ENCODE measurements around the gene HSD3B7.

Gene HSD3B7

GRCh38 chr16:30984669-30985400, at the start of gene HSD3B7 (continued):
- no peak; the same call in 1 of the 2 replicates for TF ChIP-seq ZBTB20 (tag by site-specific recombination; IDR thresholded peaks at IDR 0.05)
- peak; percentile 17 for TF ChIP-seq ZBTB26 (tag by site-specific recombination; optimal IDR thresholded peaks at IDR 0.05)
- peak; percentile 21; the same call in 1 of the 2 replicates for TF ChIP-seq ZBTB7A (tag by site-specific recombination; IDR thresholded peaks at IDR 0.05; ENCODE audit: low read depth)
- TF ChIP-seq SALL2 (tag by site-specific recombination; IDR thresholded peaks at IDR 0.05; ENCODE audit: borderline replicate concordance), result no peak
- TF ChIP-seq ZBTB21 (tag by site-specific recombination; IDR thresholded peaks at IDR 0.05), result 0 out of 2 replicates have a peak, but pooled peaks have one; percentile 32
- no peak for TF ChIP-seq ZNF266 (tag by site-specific recombination; IDR thresholded peaks at IDR 0.05; ENCODE audit: low read depth)
- TF ChIP-seq ZNF580 (tag by site-specific recombination; IDR thresholded peaks at IDR 0.05), result no peak; the same call in 1 of the 2 replicates
- no peak for TF ChIP-seq ZBTB8A (tag by site-specific recombination; IDR thresholded peaks at IDR 0.05)
- TF ChIP-seq ZFHX2 (tag by site-specific recombination; conservative IDR thresholded peaks at IDR 0.05), result peak; percentile 80
- TF ChIP-seq, protein P1, sequence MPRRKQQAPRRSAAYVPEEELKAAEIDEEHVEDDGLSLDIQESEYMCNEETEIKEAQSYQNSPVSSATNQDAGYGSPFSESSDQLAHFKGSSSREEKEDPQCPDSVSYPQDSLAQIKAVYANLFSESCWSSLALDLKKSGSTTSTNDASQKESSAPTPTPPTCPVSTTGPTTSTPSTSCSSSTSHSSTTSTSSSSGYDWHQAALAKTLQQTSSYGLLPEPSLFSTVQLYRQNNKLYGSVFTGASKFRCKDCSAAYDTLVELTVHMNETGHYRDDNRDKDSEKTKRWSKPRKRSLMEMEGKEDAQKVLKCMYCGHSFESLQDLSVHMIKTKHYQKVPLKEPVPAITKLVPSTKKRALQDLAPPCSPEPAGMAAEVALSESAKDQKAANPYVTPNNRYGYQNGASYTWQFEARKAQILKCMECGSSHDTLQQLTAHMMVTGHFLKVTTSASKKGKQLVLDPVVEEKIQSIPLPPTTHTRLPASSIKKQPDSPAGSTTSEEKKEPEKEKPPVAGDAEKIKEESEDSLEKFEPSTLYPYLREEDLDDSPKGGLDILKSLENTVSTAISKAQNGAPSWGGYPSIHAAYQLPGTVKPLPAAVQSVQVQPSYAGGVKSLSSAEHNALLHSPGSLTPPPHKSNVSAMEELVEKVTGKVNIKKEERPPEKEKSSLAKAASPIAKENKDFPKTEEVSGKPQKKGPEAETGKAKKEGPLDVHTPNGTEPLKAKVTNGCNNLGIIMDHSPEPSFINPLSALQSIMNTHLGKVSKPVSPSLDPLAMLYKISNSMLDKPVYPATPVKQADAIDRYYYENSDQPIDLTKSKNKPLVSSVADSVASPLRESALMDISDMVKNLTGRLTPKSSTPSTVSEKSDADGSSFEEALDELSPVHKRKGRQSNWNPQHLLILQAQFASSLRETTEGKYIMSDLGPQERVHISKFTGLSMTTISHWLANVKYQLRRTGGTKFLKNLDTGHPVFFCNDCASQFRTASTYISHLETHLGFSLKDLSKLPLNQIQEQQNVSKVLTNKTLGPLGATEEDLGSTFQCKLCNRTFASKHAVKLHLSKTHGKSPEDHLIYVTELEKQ (tag by site-specific recombination; IDR thresholded peaks at IDR 0.05; ENCODE audit: borderline replicate concordance), result no peak
- no peak for TF ChIP-seq GFI1B (tag by site-specific recombination; IDR thresholded peaks at IDR 0.05)
- peak; percentile 76 for TF ChIP-seq SP3 (tag by site-specific recombination; IDR thresholded peaks at IDR 0.05)
- no peak for TF ChIP-seq SETDB1 (IDR thresholded peaks at IDR 0.05; ENCODE audit: insufficient read length, low read length)
- 0 out of 2 replicates have a peak, but pooled peaks have one; percentile 38 for TF ChIP-seq ZXDB (tag by site-specific recombination; IDR thresholded peaks at IDR 0.05)
- TF ChIP-seq ZNF529 (tag by site-specific recombination; IDR thresholded peaks at IDR 0.05; ENCODE audit: insufficient replicate concordance), result no peak
- TF ChIP-seq, protein P2, sequence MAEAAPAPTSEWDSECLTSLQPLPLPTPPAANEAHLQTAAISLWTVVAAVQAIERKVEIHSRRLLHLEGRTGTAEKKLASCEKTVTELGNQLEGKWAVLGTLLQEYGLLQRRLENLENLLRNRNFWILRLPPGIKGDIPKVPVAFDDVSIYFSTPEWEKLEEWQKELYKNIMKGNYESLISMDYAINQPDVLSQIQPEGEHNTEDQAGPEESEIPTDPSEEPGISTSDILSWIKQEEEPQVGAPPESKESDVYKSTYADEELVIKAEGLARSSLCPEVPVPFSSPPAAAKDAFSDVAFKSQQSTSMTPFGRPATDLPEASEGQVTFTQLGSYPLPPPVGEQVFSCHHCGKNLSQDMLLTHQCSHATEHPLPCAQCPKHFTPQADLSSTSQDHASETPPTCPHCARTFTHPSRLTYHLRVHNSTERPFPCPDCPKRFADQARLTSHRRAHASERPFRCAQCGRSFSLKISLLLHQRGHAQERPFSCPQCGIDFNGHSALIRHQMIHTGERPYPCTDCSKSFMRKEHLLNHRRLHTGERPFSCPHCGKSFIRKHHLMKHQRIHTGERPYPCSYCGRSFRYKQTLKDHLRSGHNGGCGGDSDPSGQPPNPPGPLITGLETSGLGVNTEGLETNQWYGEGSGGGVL (tag by site-specific recombination; IDR thresholded peaks at IDR 0.05), result peak; percentile 21; the same call in 1 of the 2 replicates
- TF ChIP-seq, protein P3, sequence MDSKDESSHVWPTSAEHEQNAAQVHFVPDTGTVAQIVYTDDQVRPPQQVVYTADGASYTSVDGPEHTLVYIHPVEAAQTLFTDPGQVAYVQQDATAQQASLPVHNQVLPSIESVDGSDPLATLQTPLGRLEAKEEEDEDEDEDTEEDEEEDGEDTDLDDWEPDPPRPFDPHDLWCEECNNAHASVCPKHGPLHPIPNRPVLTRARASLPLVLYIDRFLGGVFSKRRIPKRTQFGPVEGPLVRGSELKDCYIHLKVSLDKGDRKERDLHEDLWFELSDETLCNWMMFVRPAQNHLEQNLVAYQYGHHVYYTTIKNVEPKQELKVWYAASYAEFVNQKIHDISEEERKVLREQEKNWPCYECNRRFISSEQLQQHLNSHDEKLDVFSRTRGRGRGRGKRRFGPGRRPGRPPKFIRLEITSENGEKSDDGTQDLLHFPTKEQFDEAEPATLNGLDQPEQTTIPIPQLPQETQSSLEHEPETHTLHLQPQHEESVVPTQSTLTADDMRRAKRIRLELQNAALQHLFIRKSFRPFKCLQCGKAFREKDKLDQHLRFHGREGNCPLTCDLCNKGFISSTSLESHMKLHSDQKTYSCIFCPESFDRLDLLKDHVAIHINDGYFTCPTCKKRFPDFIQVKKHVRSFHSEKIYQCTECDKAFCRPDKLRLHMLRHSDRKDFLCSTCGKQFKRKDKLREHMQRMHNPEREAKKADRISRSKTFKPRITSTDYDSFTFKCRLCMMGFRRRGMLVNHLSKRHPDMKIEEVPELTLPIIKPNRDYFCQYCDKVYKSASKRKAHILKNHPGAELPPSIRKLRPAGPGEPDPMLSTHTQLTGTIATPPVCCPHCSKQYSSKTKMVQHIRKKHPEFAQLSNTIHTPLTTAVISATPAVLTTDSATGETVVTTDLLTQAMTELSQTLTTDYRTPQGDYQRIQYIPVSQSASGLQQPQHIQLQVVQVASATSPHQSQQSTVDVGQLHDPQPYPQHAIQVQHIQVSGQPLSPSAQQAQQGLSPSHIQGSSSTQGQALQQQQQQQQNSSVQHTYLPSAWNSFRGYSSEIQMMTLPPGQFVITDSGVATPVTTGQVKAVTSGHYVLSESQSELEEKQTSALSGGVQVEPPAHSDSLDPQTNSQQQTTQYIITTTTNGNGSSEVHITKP (tag by site-specific recombination; IDR thresholded peaks at IDR 0.05), result peak; percentile 35; the same call in 1 of the 2 replicates
- TF ChIP-seq ZFP3 (tag by site-specific recombination; IDR thresholded peaks at IDR 0.05; ENCODE audit: low read depth), result no peak
- TF ChIP-seq ZNF76 (tag by site-specific recombination; IDR thresholded peaks at IDR 0.05; ENCODE audit: borderline replicate concordance, low read depth), result peak; percentile 29; the same call in 1 of the 2 replicates
- no peak for TF ChIP-seq ZNF785 (tag by site-specific recombination; IDR thresholded peaks at IDR 0.05)
- TF ChIP-seq MYNN (tag by site-specific recombination; IDR thresholded peaks at IDR 0.05; ENCODE audit: borderline replicate concordance), result no peak
- no peak for TF ChIP-seq ZNF624 (tag by site-specific recombination; IDR thresholded peaks at IDR 0.05)
- TF ChIP-seq ZNF561 (tag by site-specific recombination; IDR thresholded peaks at IDR 0.05; ENCODE audit: borderline replicate concordance), result no peak
- no peak for TF ChIP-seq GLI4 (tag by site-specific recombination; IDR thresholded peaks at IDR 0.05)
- TF ChIP-seq ZNF776 (tag by site-specific recombination; IDR thresholded peaks at IDR 0.05; ENCODE audit: borderline replicate concordance), result no peak
- peak; percentile 48 for TF ChIP-seq SP2 (tag by site-specific recombination; IDR thresholded peaks at IDR 0.05)
- TF ChIP-seq ZFP41 (tag by site-specific recombination; IDR thresholded peaks at IDR 0.05; ENCODE audit: borderline replicate concordance), result no peak
- TF ChIP-seq ZNF302 (tag by site-specific recombination; IDR thresholded peaks at IDR 0.05; ENCODE audit: low read depth), result no peak
- TF ChIP-seq ZNF571 (tag by site-specific recombination; IDR thresholded peaks at IDR 0.05), result no peak
- no peak for TF ChIP-seq ZNF239 (tag by site-specific recombination; IDR thresholded peaks at IDR 0.05)
